Cardiac muscle cell (in vitro differentiated cells and primary cell): ENCODE results near the gene DLL3. TPM values are rescaled to one million over a fixed set of nuclear protein-coding genes. Genes with fewer than 3 reads are reported as not detected.

ENCODE experiments used
- DNase-seq, 2 donors: peaks; one replicate each; pipeline versions ENCODE4 v3.0.0 to v3.0.0-alpha.2; 2010 to 2017; ENCODE audit warnings: low read depth in 1 of 2, low spot score in 1 of 2
- H3K27ac ChIP-seq: fragments of 200-600 bp; sonication (generic); 2 replicates; pipeline ENCODE4 v1.5.1; 2016
- H3K27me3 ChIP-seq: fragments of 200-600 bp; sonication (generic); 2 replicates; pipeline ENCODE4 v1.6.0; 2016; ENCODE audit warnings: control low read depth
- H3K36me3 ChIP-seq: fragments of 200-600 bp; sonication (generic); 2 replicates; pipeline ENCODE4 v1.5.1; 2016; ENCODE audit warnings: control low read depth
- H3K4me1 ChIP-seq: fragments of 200-600 bp; sonication (generic); 2 replicates; pipeline ENCODE4 v1.8.1; 2017; ENCODE audit warnings: low read depth, mild to moderate bottlenecking, mixed run types
- H3K4me3 ChIP-seq: fragments of 200-600 bp; sonication (generic); 2 replicates; pipeline ENCODE4 v1.5.1; 2016; ENCODE audit warnings: mild to moderate bottlenecking
- H3K9me3 ChIP-seq: fragments of 200-600 bp; sonication (generic); 2 replicates; pipeline ENCODE4 v1.5.1; 2017; ENCODE audit warnings: low read depth, mild to moderate bottlenecking, control low read depth
- polyA plus RNA-seq: library from polyadenylated mRNA; unstranded; fragments of >200 nt; fragmentation: Nextera tagmentation; extraction: Ambion mirVana; gene quantifications from 2 replicates; pipeline ENCODE4 v1.2.1, GENCODE V29; 2016
- total RNA-seq: library from RNA; depleted of rRNA; stranded (reverse); fragments of >200 nt; gene quantifications from 2 replicates; pipeline ENCODE4 v1.2.3, GENCODE V29; 2016
- TF ChIP-seq, protein P1 (sequence below): IDR thresholded peaks from 2 replicates; pipeline ENCODE4 v1.5.1; 2012; ENCODE audit warnings: low read depth, mild to moderate bottlenecking, low read length

DLL3 gene
- total and polyA plus RNA-seq, 2 experiments from 2014 or later: 11.7 to 12.2 TPM

DNA sequence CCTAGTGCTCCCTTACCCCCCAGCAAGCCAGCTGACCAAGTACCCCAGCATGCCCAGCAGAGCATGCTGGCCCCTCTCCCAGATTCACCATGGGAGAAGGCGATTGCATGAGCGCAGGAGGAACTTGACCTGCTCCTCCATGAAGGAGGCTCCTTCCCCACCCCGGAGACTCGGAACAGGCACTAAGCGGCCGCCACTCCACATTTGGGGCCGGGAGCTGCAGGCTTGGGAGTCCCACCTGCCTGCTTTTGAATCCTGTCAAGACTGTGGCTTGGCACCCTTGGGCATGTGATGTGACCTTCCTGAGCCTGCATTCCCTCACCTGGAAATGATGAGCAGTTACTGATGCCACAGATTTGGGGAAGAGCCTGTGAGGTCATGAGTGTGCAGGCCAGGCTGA lies 30.8 kb upstream of the DLL3 start:
- no peaks in the 10 kb centered on the region for H3K4me1 ChIP-seq
- no peak overlapping the region for H3K27ac ChIP-seq
- H3K9me3 ChIP-seq: no peaks in the 10 kb centered on the region
- no peak overlapping the region for H3K4me3 ChIP-seq
- peaks cover 76% of the 10 kb centered on the region for H3K36me3 ChIP-seq
- TF ChIP-seq, protein P1, sequence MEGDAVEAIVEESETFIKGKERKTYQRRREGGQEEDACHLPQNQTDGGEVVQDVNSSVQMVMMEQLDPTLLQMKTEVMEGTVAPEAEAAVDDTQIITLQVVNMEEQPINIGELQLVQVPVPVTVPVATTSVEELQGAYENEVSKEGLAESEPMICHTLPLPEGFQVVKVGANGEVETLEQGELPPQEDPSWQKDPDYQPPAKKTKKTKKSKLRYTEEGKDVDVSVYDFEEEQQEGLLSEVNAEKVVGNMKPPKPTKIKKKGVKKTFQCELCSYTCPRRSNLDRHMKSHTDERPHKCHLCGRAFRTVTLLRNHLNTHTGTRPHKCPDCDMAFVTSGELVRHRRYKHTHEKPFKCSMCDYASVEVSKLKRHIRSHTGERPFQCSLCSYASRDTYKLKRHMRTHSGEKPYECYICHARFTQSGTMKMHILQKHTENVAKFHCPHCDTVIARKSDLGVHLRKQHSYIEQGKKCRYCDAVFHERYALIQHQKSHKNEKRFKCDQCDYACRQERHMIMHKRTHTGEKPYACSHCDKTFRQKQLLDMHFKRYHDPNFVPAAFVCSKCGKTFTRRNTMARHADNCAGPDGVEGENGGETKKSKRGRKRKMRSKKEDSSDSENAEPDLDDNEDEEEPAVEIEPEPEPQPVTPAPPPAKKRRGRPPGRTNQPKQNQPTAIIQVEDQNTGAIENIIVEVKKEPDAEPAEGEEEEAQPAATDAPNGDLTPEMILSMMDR: no peak
- no peaks in the 10 kb centered on the region for H3K27me3 ChIP-seq
- no peak for DNase-seq

DNA sequence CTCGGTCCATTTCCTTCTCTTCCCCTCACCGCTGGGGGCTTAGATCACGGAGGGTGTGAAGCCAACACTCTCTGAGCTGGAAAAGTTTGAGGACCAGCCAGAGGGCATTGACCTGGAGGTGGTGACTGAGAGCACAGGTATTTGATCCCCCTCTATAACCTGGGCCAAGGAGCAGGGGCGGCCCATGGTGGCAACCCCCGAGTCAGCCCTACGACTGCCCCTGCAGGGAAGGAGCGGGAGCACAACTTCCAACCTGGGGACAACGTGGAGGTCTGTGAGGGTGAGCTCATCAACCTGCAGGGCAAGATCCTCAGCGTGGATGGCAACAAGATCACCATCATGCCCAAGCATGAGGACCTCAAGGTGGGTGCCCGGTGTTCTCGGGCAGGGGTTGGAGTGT lies 29.7 kb upstream of the DLL3 start:
- no peak overlapping the region for H3K27ac ChIP-seq
- TF ChIP-seq, protein P1: no peak
- H3K9me3 ChIP-seq: no peaks in the 10 kb centered on the region
- peaks cover 76% of the 10 kb centered on the region for H3K36me3 ChIP-seq
- H3K27me3 ChIP-seq: no peaks in the 10 kb centered on the region
- no peaks in the 10 kb centered on the region for H3K4me1 ChIP-seq
- no peak for DNase-seq
- no peak overlapping the region for H3K4me3 ChIP-seq

DNA sequence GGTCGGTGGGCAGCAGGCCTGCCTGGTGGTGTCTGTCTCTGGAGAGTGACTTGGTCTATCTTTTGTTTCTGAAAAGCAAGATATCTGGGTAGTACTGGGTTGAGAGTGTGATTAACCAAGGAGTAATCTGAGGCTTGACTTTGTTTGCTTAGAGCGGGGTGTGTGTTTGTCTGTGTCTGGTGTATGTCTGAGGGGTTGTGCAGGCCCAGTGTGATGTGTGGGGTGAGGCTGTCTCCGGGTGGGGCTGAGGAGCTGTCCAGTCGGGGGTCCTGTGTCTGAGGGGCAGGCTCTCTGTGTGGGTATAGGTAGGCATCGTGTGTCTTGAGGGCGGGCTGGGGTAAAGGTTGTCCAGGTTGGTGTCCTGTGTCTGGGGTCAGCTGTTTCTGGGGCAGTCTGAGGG lies 29.2 kb upstream of the DLL3 start:
- no peaks in the 10 kb centered on the region for H3K9me3 ChIP-seq
- H3K27ac ChIP-seq: no peak overlapping the region
- TF ChIP-seq, protein P1: no peak
- DNase-seq: no peak
- no peak overlapping the region for H3K4me3 ChIP-seq
- no peaks in the 10 kb centered on the region for H3K27me3 ChIP-seq
- no peaks in the 10 kb centered on the region for H3K4me1 ChIP-seq
- H3K36me3 ChIP-seq: peaks cover 76% of the 10 kb centered on the region

DNA sequence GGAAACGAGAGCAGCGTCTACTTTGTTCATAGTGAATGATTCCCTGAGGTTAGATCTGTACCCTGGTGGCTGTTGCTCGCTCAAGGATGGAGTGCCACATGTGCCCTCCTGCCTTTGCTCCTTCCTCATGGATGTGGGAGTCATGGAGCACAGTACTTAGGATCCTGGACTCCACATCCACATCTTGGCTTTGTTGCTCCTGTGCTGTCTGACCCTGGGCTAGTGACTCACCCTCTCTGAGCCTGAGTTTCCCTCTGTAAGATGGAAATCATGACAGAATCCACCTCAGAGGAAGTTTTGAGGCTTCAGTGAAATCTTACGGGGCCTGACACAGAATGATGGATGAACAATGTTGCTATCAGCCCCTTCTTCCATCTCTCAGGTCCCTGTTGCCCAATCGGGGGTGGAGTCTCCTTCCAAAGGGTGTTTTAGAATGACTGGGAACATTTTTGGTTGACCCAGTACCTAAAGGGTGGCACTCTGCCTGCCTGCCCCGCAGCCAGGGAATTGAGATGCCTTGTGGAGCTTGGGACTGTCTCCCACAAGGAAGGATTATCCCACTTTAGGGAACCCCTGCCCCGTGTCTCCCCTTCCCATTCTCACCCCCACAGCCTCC lies 27.9 kb upstream of the DLL3 start:
- Histone ChIP-seq H3K27me3 (no peaks in the 10 kb centered on the region), H3K4me3 (no peak overlapping the region), H3K9me3 (no peaks in the 10 kb centered on the region), H3K36me3 (peaks cover 67% of the 10 kb centered on the region), H3K27ac (no peak overlapping the region), H3K4me1 (no peaks in the 10 kb centered on the region)
- TF ChIP-seq, protein P1: no peak
- DNase-seq: no peak

DNA sequence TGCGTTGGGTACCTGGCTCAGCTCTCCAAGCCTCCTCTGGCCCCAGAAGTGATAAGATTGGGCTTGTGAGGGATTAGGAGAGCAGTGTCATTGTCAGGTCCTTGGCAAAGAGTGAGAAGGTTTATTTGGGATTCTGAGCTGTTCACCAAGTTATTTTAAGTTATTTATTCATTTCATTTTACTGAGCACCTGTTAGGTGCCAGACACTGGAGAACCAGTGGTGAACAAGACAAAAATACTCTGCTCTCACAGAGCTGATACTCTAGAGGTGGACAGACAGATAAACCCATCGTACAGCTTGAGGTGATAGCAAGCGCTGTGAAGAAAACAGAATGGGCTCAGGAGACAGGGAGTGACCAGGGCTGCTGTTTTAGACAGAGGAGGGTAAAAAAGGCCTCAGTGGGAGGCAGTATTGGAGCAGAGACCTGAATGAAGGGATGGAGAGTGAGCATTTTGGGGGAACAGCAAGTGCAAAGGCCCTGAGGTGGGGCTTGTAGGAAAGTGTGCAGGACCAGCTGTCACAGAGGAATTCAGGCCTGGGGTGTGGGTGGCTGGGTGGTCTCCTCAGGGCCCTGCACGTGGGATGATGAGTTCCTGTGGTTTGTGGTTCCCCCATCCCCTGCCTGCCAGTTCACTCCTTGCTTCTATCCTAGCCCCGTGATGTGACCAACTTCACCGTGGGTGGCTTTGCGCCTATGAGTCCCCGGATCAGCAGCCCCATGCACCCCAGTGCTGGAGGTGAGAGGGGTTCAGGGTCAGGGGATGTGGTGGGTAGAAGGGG lies 26.8 kb upstream of the DLL3 start:
- DNase-seq: no peak
- TF ChIP-seq, protein P1: no peak
- H3K4me1 ChIP-seq: no peaks in the 10 kb centered on the region
- H3K4me3 ChIP-seq: no peak overlapping the region
- H3K27ac ChIP-seq: no peak overlapping the region
- no peaks in the 10 kb centered on the region for H3K9me3 ChIP-seq
- peaks cover 64% of the 10 kb centered on the region for H3K36me3 ChIP-seq
- no peaks in the 10 kb centered on the region for H3K27me3 ChIP-seq
